Measurements from ENCODE around the gene TSPAN33.
"Not testable (repeated sequence)": the region's sequence is repeated elsewhere in the genome, so short reads cannot be mapped to it uniquely, and the experiment has no call there.

Gene TSPAN33

DNA sequence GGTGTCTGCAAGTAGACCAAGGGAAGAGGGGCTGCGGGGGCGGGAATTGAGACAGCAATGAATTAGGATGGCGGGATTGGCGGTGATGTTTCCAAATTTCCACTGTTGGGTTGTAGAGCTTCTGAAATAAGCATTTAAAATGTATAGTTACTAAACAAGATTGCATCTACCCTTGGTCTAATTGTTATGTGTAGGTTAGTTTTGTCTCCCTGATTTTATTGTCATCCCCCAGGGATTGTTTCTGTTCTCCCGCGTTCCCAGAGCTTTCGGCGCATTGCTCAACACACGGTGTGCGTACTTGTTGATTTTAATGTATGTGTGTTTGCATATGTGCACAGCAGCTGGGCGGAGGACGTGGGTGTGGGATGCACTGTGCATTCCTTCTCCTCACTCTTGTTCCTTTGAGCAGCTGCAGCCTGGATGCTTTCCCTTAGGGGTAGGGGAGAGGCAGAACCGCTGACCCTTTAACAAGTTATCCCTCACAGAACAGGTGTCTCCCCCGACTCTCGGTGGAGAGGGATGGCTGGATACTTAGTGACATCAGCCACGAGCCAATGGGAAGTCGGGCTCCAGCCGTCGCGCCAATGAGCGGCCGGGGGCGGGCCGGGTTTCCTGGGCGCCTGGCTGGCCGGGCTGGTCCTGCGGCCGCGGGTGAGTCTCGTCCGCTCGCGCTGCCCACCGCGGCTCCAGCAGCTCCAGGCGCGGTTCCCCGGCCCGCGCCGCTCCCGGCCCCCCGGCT, at the start of gene TSPAN33:
Gene TSPAN33 (plus strand): TSS at position 613 of the 739 bp plus-strand sequence. CDS start 274 bp downstream, outside the sequence.
- DNase-seq, result peak; percentile 35

- no peak for DNase-seq
These were observed 49.2 kb upstream of the TSPAN33 start for GRCh38 chr7:129095258-129095657.

- no peak for DNase-seq
These were observed 46.0 kb upstream of the TSPAN33 start for GRCh38 chr7:129098409-129099084.

GRCh38 chr7:129100827-129101166, 43.7 kb upstream of the TSPAN33 start:
- DNase-seq, result no peak

- no peak for DNase-seq
These were observed 42.8 kb upstream of the TSPAN33 start for GRCh38 chr7:129101746-129102145.

GRCh38 chr7:129103561-129104324, 40.8 kb upstream of the TSPAN33 start:
- no peak for DNase-seq

- DNase-seq, result no peak
These were observed 35.9 kb upstream of the TSPAN33 start for GRCh38 chr7:129108581-129108980.

DNA sequence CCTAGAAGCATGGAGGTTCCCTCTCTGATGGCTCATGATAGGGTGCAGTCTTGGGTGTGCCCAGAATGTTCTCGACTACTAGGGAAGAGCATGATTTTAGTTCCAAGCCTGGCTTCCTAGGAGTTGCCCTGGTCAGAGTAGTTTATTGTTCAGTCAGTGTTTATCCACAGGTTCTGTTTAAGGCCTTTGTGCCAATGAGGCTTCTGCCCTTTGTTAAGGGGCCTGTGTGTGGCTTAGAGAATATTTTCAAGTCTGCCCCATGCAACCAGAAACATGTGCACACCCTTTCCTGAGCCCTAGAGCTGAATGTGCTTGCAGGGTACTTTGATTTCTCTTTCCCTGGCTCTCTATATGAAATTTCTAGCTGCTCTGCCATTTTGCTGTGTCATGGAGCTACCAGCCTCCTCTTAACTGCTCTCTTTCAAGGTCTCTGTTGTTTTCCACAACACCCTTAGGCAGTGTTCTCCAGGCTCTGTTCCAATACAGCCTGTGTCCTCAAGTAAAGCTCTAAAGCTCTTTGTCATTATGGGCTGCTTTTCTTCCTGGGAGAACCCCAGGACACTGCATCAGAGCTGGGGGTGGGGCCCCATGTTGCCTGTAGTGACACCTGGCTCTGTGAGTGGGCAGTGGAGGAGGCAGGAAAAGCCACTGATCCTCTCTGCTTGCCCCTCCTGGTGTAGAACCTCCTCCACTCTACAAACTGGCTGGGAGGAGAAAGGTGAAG, 34.1 kb upstream of the TSPAN33 start:
- DNase-seq, result no peak

DNA sequence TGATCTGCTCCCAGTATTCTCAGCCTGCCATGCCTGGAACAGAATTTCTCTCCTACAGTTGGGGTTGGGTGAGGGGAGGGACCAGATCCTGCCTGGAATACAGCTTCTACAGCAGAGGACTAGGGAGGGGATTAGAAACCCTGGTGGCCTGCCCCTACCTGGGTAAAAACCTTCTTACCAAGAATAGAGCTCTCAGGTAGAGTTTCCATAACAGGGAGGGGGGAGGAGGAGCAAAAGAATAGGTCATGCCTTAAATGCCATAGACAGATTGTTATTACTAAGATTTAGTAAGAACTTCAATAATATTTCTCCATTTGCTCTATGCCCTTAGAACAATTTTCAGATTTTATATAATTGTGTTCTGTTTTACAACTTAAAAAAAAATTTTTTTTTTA, 33.5 kb upstream of the TSPAN33 start:
- DNase-seq, result no peak

- no peak for DNase-seq
These were observed 28.8 kb upstream of the TSPAN33 start for GRCh38 chr7:129115676-129116075.

DNA sequence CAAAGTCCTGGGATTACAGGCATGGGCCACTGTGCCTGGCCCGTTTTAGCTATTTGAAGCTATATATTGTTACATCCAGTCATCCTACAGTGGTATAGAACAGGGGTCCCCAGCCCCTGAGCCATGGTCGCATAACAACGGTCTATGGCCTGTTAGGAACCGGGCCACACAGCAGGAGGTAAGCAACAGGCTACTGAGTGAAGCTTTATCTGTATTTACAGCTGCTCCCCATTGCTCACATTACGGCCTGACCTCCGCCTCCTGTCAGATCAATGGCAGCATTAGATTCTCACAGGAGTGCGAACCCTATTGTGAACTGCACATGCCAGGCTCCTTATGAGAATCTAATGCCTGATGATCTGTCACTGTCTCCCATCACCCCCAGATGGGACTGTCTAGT, 26.3 kb upstream of the TSPAN33 start:
- DNase-seq, result no peak

- no peak for DNase-seq
These were observed 25.5 kb upstream of the TSPAN33 start for GRCh38 chr7:129118976-129119375.

DNA sequence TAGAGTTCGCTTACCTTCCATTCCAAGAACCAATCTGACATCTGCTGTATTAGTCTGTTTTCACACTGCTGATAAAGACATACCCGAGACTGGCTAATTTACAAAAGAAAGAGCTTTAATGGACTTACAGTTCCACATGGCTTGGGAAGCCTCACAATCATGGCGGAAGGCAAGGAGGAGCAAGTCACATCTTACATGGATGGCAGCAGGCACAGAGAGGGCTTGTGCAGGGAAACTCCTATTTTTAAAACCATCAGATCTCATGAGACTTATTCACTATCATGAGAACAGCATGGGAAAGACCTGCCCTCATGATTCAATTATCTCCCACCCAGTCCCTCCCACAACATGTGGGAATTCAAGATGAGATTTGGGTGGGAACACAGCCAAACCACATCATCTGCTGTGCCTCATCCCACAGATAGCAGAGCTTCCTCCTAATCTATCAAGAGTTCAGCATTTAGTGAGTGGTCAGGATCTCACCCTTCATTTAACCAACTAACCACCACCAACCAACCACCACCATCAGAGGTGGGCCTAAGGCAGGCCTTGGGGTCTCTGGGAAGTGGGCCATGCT, 22.9 kb upstream of the TSPAN33 start:
- not testable (repeated sequence) for DNase-seq

GRCh38 chr7:129122078-129122750, 22.3 kb upstream of the TSPAN33 start:
- no peak for DNase-seq

DNA sequence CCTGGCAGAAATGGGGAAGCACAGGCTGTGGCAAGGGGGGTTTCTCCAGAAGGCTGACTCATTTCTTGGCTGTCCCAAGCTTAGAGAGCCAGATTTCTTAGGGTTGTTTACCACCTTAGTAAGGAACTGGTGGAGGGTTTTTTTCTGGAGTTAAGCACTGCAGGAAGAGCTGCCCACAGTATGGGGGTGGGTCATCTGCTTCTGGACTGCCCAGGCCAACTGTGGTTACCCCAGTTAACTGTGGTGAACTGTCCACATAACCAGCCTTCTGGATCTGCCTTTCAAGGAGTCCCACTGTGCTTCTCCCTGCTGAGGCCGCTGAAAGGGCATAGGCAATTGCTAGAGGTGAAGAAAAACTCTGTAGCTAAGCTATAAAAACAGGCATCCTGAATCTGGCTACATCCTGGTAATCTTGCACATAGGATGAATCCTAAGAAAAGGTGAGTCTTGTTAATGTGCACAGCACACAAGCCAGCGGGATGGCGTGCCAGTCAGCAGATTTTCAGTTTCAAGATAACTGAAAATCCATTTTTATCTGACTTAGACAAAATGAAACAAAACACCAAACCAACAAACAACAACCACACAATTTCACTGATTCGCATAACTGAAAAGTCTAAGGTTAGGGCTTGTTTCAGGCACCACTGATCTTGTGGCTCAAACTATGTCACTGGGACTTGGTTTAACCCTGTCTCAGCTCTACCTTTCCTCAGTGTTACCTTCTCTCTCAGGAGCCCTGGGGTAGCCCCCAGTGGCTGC, 21.6 kb upstream of the TSPAN33 start:
- no peak for DNase-seq

DNA sequence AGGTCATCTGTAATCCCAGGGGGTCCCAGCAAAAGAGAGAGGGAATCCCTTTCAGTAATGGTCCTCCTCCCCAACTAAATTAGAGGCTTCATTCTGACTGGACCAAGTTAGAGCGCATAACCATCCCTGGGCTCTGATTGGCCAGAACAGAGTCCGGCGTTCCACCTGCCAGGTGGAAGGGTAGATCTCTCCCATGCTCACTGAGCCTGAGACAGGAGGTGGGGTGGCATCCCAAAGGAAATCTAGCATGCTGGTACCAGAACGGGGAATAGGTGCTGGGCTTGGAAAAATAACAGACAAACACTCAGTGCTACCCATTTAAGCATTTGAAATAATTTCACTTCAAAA, 21.0 kb upstream of the TSPAN33 start:
- no peak for DNase-seq

- no peak for DNase-seq
These were observed 18.2 kb upstream of the TSPAN33 start for GRCh38 chr7:129126314-129126713.

DNA sequence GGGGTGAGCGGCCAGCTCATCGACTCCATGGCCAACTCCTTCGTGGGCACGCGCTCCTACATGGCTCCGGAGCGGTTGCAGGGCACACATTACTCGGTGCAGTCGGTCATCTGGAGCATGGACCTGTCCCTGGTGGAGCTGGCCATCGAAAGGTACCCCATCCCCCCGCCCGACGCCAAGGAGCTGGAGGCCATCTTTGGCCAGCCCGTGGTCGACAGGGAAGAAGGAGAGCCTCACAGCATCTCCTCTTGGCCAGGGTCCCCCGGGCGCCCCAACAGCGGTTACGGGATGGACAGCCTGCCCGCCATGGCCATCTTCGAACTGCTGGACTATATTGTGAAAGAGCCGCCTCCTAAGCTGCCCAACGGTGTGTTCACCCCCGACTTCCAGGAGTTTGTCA, 17.4 kb upstream of the TSPAN33 start:
- no peak for DNase-seq

GRCh38 chr7:129127601-129128000, 16.9 kb upstream of the TSPAN33 start:
- no peak for DNase-seq

GRCh38 chr7:129134356-129134987, 10.0 kb upstream of the TSPAN33 start:
- DNase-seq, result no peak
